HepG2 (cell line): ENCODE data around the gene MBLAC1. TPM values are rescaled to one million over a fixed set of nuclear protein-coding genes. Genes with fewer than 3 reads are reported as not detected.

Source experiments
- AKAP8 ChIP-seq: sonication (generic); formaldehyde crosslinking; IDR thresholded peaks from 2 replicates; pipeline ENCODE4 v1.5.1; 2020; ENCODE audit warnings: mild to moderate bottlenecking, missing genetic modification reagents
- ATF4 ChIP-seq, 2 experiments: fragments of 450-650 bp in 1 of 2; sonication (generic) in 1 of 2; formaldehyde crosslinking; IDR thresholded peaks; 2 replicates each; pipeline versions ENCODE4 v1.5.0 to v1.8.0; 2020 to 2022; ENCODE audit warnings: mild to moderate bottlenecking in 1 of 2, missing genetic modification reagents in 1 of 2
- FLYWCH1 ChIP-seq: sonication (generic); formaldehyde crosslinking; IDR thresholded peaks from 2 replicates; pipeline ENCODE4 v1.8.1; 2023; ENCODE audit warnings: mild to moderate bottlenecking, missing genetic modification reagents
- FOXA3 ChIP-seq: IDR thresholded peaks from 2 replicates; pipeline ENCODE4 v1.6.1; 2016; ENCODE audit warnings: missing genetic modification reagents, missing compliant biosample characterization
- FOXP1 ChIP-seq, 2 experiments: fragments of 450-650 bp in 1 of 2; IDR thresholded peaks; 2 replicates each; pipeline ENCODE4 v1.6.1; 2017 to 2018; ENCODE audit warnings: antibody characterized with exemption in 1 of 2
- HOXA9 ChIP-seq: sonication (generic); formaldehyde crosslinking; IDR thresholded peaks from 2 replicates; pipeline ENCODE4 v1.8.1; 2022; ENCODE audit warnings: missing genetic modification reagents, mild to moderate bottlenecking, moderate library complexity, borderline replicate concordance
- KAT8 ChIP-seq: IDR thresholded peaks from 2 replicates; pipeline ENCODE4 v1.6.1; 2016; ENCODE audit warnings: missing genetic modification reagents, missing compliant biosample characterization
- KLF11 ChIP-seq: IDR thresholded peaks from 2 replicates; pipeline ENCODE4 v1.6.1; 2016; ENCODE audit warnings: missing compliant biosample characterization
- LCORL ChIP-seq, 2 experiments: fragments of 450-650 bp in 1 of 2; sonication (generic) in 1 of 2; formaldehyde crosslinking in 1 of 2; IDR thresholded peaks; 2 replicates each; pipeline versions ENCODE4 v1.5.0 to v1.6.1; 2017 to 2020; ENCODE audit warnings: antibody characterized with exemption in 1 of 2, missing genetic modification reagents in 1 of 2
- PAF1 ChIP-seq: IDR thresholded peaks from 2 replicates; pipeline ENCODE4 v1.6.1; 2016; ENCODE audit warnings: missing genetic modification reagents, missing compliant biosample characterization
- SP5 ChIP-seq: IDR thresholded peaks from 2 replicates; pipeline ENCODE4 v1.6.1; 2016; ENCODE audit warnings: low read depth, borderline replicate concordance
- SRY ChIP-seq: sonication (generic); formaldehyde crosslinking; IDR thresholded peaks from 2 replicates; pipeline ENCODE4 v1.8.0; 2022; ENCODE audit warnings: mild to moderate bottlenecking, missing genetic modification reagents
- TFDP1 ChIP-seq: IDR thresholded peaks from 2 replicates; pipeline ENCODE4 v1.6.1; 2016; ENCODE audit warnings: missing compliant biosample characterization, missing genetic modification reagents, borderline replicate concordance
- TRIM22 ChIP-seq: fragments of 450-650 bp; IDR thresholded peaks from 2 replicates; pipeline ENCODE4 v1.6.1; 2017
- XRCC5 ChIP-seq: fragments of 200-400 bp; formaldehyde crosslinking; optimal IDR thresholded peaks from 2 replicates; pipeline ENCODE3; 2017; ENCODE audit warnings: mild to moderate bottlenecking, low read length
- ZBTB7A ChIP-seq: sonication (generic); formaldehyde crosslinking; IDR thresholded peaks from 2 replicates; pipeline ENCODE4 v1.8.0; 2022; ENCODE audit warnings: mild to moderate bottlenecking, missing genetic modification reagents
- ZFP82 ChIP-seq: sonication (generic); formaldehyde crosslinking; IDR thresholded peaks from 2 replicates; pipeline ENCODE4 v1.5.1; 2020; ENCODE audit warnings: mild to moderate bottlenecking, missing genetic modification reagents, borderline replicate concordance
- ZNF101 ChIP-seq: sonication (generic); formaldehyde crosslinking; IDR thresholded peaks from 2 replicates; pipeline ENCODE4 v1.4.0; 2020; ENCODE audit warnings: mild to moderate bottlenecking, low read depth, missing genetic modification reagents, borderline replicate concordance
- ZNF276 ChIP-seq: sonication (generic); formaldehyde crosslinking; IDR thresholded peaks from 2 replicates; pipeline ENCODE4 v1.4.0; 2020; ENCODE audit warnings: mild to moderate bottlenecking, low read depth, missing genetic modification reagents
- ZSCAN29 ChIP-seq: sonication (generic); formaldehyde crosslinking; conservative IDR thresholded peaks from 2 replicates; pipeline ENCODE4 v1.4.0; 2020; ENCODE audit warnings: mild to moderate bottlenecking, missing genetic modification reagents
- polyA plus RNA-seq, 8 experiments: library from polyadenylated mRNA; depleted of rRNA in 3 of 8; stranded (reverse) in 7 of 8; unstranded in 1 of 8; fragments of >200 nt; fragmentation: Illumina TruSeq in 4 of 8; extraction: Trizol in 4 of 8; gene quantifications; 2 replicates each; pipeline versions ENCODE4 v1.2.1 to v1.2.3, GENCODE V29; 2011 to 2016; ENCODE audit warnings: low read depth in 4 of 8, missing spikeins in 1 of 8, mixed read lengths in 1 of 8; ENCODE audit not compliant: insufficient read depth in 1 of 8
- total RNA-seq, 5 experiments: library from RNA; depleted of rRNA; stranded (reverse); fragments of >200 nt; fragmentation: Illumina TruSeq; extraction: Trizol; gene quantifications; 2 replicates each; pipeline ENCODE4 v1.2.3, GENCODE V29; 2016; ENCODE audit warnings: low read depth in 1 of 5
- TF ChIP-seq, protein P1 (sequence below): sonication (generic); formaldehyde crosslinking; IDR thresholded peaks from 2 replicates; pipeline ENCODE4 v1.8.1; 2023; ENCODE audit warnings: mild to moderate bottlenecking, missing genetic modification reagents, borderline replicate concordance
- TF ChIP-seq, protein P2 (sequence below): IDR thresholded peaks from 2 replicates; pipeline ENCODE4 v1.6.1; 2016

The MBLAC1 gene
- total and polyA plus RNA-seq, 2 of the 13 experiments (the other 11 are each of a cell fraction or from before 2014, with no cell fraction given) = 0.79 to 2.1 TPM

GRCh38 chr7:100158229-100159098, 31.7 kb downstream of the MBLAC1 start, which contains the start of gene TRAPPC14 (continued):
- TF ChIP-seq ZNF101 (CRISPR knock-in tag) (0 out of 2 replicates have a peak, but pooled peaks have one; percentile 74), AKAP8 (0 out of 2 replicates have a peak, but pooled peaks have one; percentile 31), KLF11 (CRISPR knock-in tag) (peak; percentile 80; the same call in 1 of the 2 replicates), ATF4 (CRISPR knock-in tag; IDR thresholded peaks at IDR 0.05) (no peak), KAT8 (CRISPR knock-in tag) (peak; percentile 90), FLYWCH1 (CRISPR knock-in tag) (no peak), FOXA3 (CRISPR knock-in tag) (no peak; the same call in 1 of the 2 replicates), TFDP1 (CRISPR knock-in tag) (no peak), SRY (CRISPR knock-in tag) (no peak; the same call in 1 of the 2 replicates), ZBTB7A (CRISPR knock-in tag) (no peak), TRIM22 (no peak), HOXA9 (CRISPR knock-in tag) (no peak), PAF1 (no peak), FOXP1 (IDR thresholded peaks at IDR 0.05) (no peak), FOXP1 (CRISPR knock-in tag; IDR thresholded peaks at IDR 0.05) (0 out of 2 replicates have a peak, but pooled peaks have one; percentile 9), LCORL (IDR thresholded peaks at IDR 0.05) (no peak), LCORL (CRISPR knock-in tag; IDR thresholded peaks at IDR 0.05) (no peak), ZSCAN29 (CRISPR knock-in tag) (0 out of 2 replicates have a peak, but pooled peaks have one; percentile 36), ZFP82 (peak; percentile 68; the same call in 1 of the 2 replicates), SP5 (CRISPR knock-in tag) (peak; percentile 85), XRCC5 (peak; percentile 63), ZNF276 (CRISPR knock-in tag) (0 out of 2 replicates have a peak, but pooled peaks have one; percentile 74)
- TF ChIP-seq, protein P1, sequence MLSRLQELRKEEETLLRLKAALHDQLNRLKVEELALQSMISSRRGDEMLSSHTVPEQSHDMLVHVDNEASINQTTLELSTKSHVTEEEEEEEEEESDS (CRISPR knock-in tag) = no peak
- TF ChIP-seq, protein P2, sequence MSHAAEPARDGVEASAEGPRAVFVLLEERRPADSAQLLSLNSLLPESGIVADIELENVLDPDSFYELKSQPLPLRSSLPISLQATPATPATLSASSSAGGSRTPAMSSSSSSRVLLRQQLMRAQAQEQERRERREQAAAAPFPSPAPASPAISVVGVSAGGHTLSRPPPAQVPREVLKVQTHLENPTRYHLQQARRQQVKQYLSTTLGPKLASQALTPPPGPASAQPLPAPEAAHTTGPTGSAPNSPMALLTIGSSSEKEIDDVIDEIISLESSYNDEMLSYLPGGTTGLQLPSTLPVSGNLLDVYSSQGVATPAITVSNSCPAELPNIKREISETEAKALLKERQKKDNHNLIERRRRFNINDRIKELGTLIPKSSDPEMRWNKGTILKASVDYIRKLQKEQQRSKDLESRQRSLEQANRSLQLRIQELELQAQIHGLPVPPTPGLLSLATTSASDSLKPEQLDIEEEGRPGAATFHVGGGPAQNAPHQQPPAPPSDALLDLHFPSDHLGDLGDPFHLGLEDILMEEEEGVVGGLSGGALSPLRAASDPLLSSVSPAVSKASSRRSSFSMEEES (CRISPR knock-in tag) = no peak
